GM12878 (cell line): Measurements from ENCODE around the gene COL23A1.

Experiments used
- CTCF ChIP-seq, 3 experiments: IDR thresholded peaks in 2 of 3; conservative IDR thresholded peaks in 1 of 3; 2 replicates each; pipeline ENCODE4 v1.5.1; 2011; ENCODE audit warnings: low read depth in 3 of 3, low read length in 3 of 3, mild to moderate bottlenecking in 3 of 3, control low read depth in 2 of 3, moderate library complexity in 2 of 3, inconsistent platforms in 1 of 3, mixed read lengths in 1 of 3; ENCODE audit not compliant: control insufficient read depth in 2 of 3, insufficient read depth in 1 of 3; ENCODE audit errors: extremely low read depth in 1 of 3
- TBL1XR1 ChIP-seq: IDR thresholded peaks from 2 replicates; pipeline ENCODE4 v1.6.1; 2012; ENCODE audit warnings: low read depth, low read length, improper control_type of control experiment

GRCh38 chr5:178194026-178194425 is 396.2 kb downstream of the COL23A1 start:
- TF ChIP-seq TBL1XR1: no peak
- TF ChIP-seq CTCF (IDR thresholded peaks at IDR 0.05 in 2 of 3, conservative IDR thresholded peaks at IDR 0.05 in 1 of 3; ENCODE audit: control insufficient read depth in 2 of 3, extremely low read depth in 1 of 3, insufficient read depth in 1 of 3, low read depth in 3 of 3, low read length in 3 of 3): no peak
